K562 (cell line): ENCODE data around the gene P2RX3. TPM values are rescaled to one million over a fixed set of nuclear protein-coding genes. Genes with fewer than 3 reads are reported as not detected.

ENCODE experiments used
- ATAC-seq: fragments of 200-7000 bp; cut with Tn5 transposase; 3 replicates; pipeline ENCODE4 v1.9.1; 2020; ENCODE audit warnings: moderate library complexity
- BruUV-seq: library from RNA; stranded (reverse); fragments of 400-500 nt; replicated peaks from 2 replicates; lab custom pipeline; 2021; lab: Mats Ljungman, UMichigan
- CTCF ChIA-PET: fragments of 300-600 bp; formaldehyde crosslinking; extraction: SDS; loops from one replicate; lab custom pipeline; 2021; ENCODE audit warnings: low intra/inter-chr PET ratio; lab: Yijun Ruan, JAX
- POLR2A ChIA-PET: fragments of 300-600, 350-650 bp; sonication (Branson Sonifier 250); formaldehyde crosslinking; extraction: SDS; loops from one replicate; lab custom pipeline; 2021; ENCODE audit warnings: antibody characterized with exemption, inconsistent platforms; lab: Yijun Ruan, JAX
- DNase-seq, 4 experiments: peaks; one replicate each; pipeline versions ENCODE4 v3.0.0 to v3.0.0-alpha.2; 2011 to 2018; ENCODE audit warnings: low spot score in 3 of 4, mixed read lengths in 3 of 4; ENCODE audit errors: extremely low read depth in 1 of 4
- FAIRE-seq: peaks from 2 replicates; lab custom pipeline; 2011; peaks lifted over from hg19 to GRCh38; lab: Jason Lieb, UNC
- H2AFZ ChIP-seq: 2 replicates; pipeline ENCODE4 v1.6.0; 2011; ENCODE audit warnings: low read depth, low read length, control low read depth, inconsistent platforms
- H3K27ac ChIP-seq: fragments of 200-600 bp; 3 replicates; pipeline ENCODE4 v1.8.0; 2011; ENCODE audit warnings: low read depth, mild to moderate bottlenecking, control low read depth, inconsistent platforms, low read length, moderate library complexity, mixed read lengths; ENCODE audit errors: extremely low read depth
- H3K27me3 ChIP-seq, 2 experiments: fragments of 300-600 bp in 1 of 2; 2 replicates in 1 of 2; 3 replicates in 1 of 2; pipeline versions ENCODE4 v1.6.0 to v1.8.0; 2011; ENCODE audit warnings: inconsistent platforms in 2 of 2, low read length in 2 of 2, mild to moderate bottlenecking in 1 of 2, mixed read lengths in 1 of 2, moderate library complexity in 1 of 2; ENCODE audit not compliant: control insufficient read depth in 2 of 2, insufficient read depth in 2 of 2
- H3K36me3 ChIP-seq: fragments of 300-600 bp; 3 replicates; pipeline ENCODE4 v1.8.0; 2011; ENCODE audit warnings: mild to moderate bottlenecking, low read length, inconsistent platforms; ENCODE audit not compliant: control insufficient read depth, insufficient read depth
- H3K4me1 ChIP-seq, 2 experiments: fragments of 200-600 bp in 1 of 2; replicated peaks in 1 of 2; 2 replicates in 1 of 2; 3 replicates in 1 of 2; pipeline versions ENCODE4 v1.5.1 to v1.8.0; 2011; ENCODE audit warnings: inconsistent platforms in 2 of 2, low read length in 2 of 2, mild to moderate bottlenecking in 1 of 2, mixed read lengths in 1 of 2, moderate library complexity in 1 of 2; ENCODE audit not compliant: control insufficient read depth in 2 of 2, insufficient read depth in 2 of 2
- H3K4me2 ChIP-seq: 2 replicates; pipeline ENCODE4 v1.6.1; 2011; ENCODE audit warnings: low read length, control low read depth, inconsistent platforms, mixed read lengths; ENCODE audit not compliant: insufficient read depth
- H3K4me3 ChIP-seq: fragments of 200-600 bp; sonication (generic), shearing (Covaris generic); 2 replicates; pipeline ENCODE4 v1.5.1; 2016; ENCODE audit warnings: control low read depth, inconsistent platforms
- H3K79me2 ChIP-seq: fragments of 200-600 bp; 3 replicates; pipeline ENCODE4 v1.8.0; 2011; ENCODE audit warnings: low read length, inconsistent platforms; ENCODE audit not compliant: control insufficient read depth, insufficient read depth
- H3K9ac ChIP-seq, 2 experiments: 2 replicates each; pipeline versions ENCODE4 v1.6.0 to v1.6.1; 2011; ENCODE audit warnings: low read depth in 2 of 2, low read length in 2 of 2, control low read depth in 1 of 2, inconsistent platforms in 1 of 2, mild to moderate bottlenecking in 1 of 2, mixed read lengths in 1 of 2; ENCODE audit not compliant: insufficient read depth in 1 of 2
- H3K9me1 ChIP-seq: one replicate; pipeline ENCODE4 v1.6.0; 2011; ENCODE audit warnings: inconsistent platforms, mild to moderate bottlenecking, low read length, moderate library complexity; ENCODE audit not compliant: control insufficient read depth, insufficient read depth
- H3K9me3 ChIP-seq: replicated peaks from 2 replicates; pipeline ENCODE4 v1.5.1; 2011; ENCODE audit warnings: low read depth, low read length, inconsistent platforms; ENCODE audit not compliant: control insufficient read depth, insufficient read depth
- H4K20me1 ChIP-seq: replicated peaks from 2 replicates; pipeline ENCODE4 v1.6.1; 2011; ENCODE audit warnings: low read length, inconsistent platforms, mixed read lengths; ENCODE audit not compliant: control insufficient read depth, insufficient read depth
- CTBP1 ChIP-seq: fragments of 450-650 bp; IDR thresholded peaks from 2 replicates; pipeline ENCODE4 v1.6.1; 2016; ENCODE audit warnings: borderline replicate concordance
- HSF4 ChIP-seq: fragments of 250-450 bp; sonication (Bioruptor Pico); IDR thresholded peaks from 2 replicates; pipeline ENCODE4 v2.1.2; 2022; ENCODE audit warnings: mild to moderate bottlenecking, moderate library complexity, borderline replicate concordance
- KAT2B ChIP-seq: IDR thresholded peaks from one replicate; pipeline ENCODE4 v1.6.1; 2012; ENCODE audit warnings: low read depth, mild to moderate bottlenecking, control low read depth, inconsistent platforms, low read length, moderate library complexity
- PHB ChIP-seq: fragments of 250-450 bp; sonication (Bioruptor Pico); IDR thresholded peaks from 2 replicates; pipeline ENCODE4 v1.5.0; 2021
- POLR3G ChIP-seq: IDR thresholded peaks from 2 replicates; pipeline ENCODE4 v1.6.1; 2011; ENCODE audit not compliant: insufficient read length, insufficient replicate concordance; ENCODE audit errors: extremely low read depth
- SRF ChIP-seq, 2 experiments: fragments of 250-450, 450-650 bp in 1 of 2; sonication (Bioruptor Pico) in 1 of 2; sonication (generic) in 1 of 2; formaldehyde crosslinking; IDR thresholded peaks; 2 replicates each; pipeline versions ENCODE4 v1.5.0 to v1.5.1; 2020 to 2022; ENCODE audit warnings: mild to moderate bottlenecking in 1 of 2, missing genetic modification reagents in 1 of 2
- ZBTB33 ChIP-seq: sonication (generic); formaldehyde crosslinking; IDR thresholded peaks from 2 replicates; pipeline ENCODE4 v1.8.1; 2023; ENCODE audit warnings: mild to moderate bottlenecking, missing genetic modification reagents
- WGBS: fragments of 100-300 bp; shearing (Covaris generic); methylation state at CpG from one replicate; pipeline ENCODE4 v1.1.6; 2016; ENCODE audit warnings: low coverage, mixed read lengths; ENCODE audit not compliant: insufficient coverage; ENCODE audit errors: missing lambda C conversion rate; 5-methylcytosine and 5-hydroxymethylcytosine counted together
- in situ Hi-C: fragments of 300-500 bp; cut with MboI; formaldehyde crosslinking; loops from 4 replicates; pipeline ENCODE4 v1.15.0; 2018; ENCODE audit warnings: inconsistent platforms, mixed read lengths
- intact Hi-C: fragments of 100-400 bp; cut with micrococcal nuclease; formaldehyde crosslinking; loops from 2 replicates; pipeline ENCODE4 v1.14.2; 2022
- polyA plus RNA-seq, 8 experiments: library from polyadenylated mRNA; depleted of rRNA in 4 of 8; stranded (reverse) in 5 of 8; unstranded in 3 of 8; fragments of >200 nt; fragmentation: Nextera tagmentation in 2 of 8; fragmentation: Illumina TruSeq in 1 of 8; extraction: Ambion mirVana in 2 of 8; extraction: Trizol in 1 of 8; gene quantifications; 2 replicates each; pipeline versions ENCODE4 v1.2.1 to v1.2.3, GENCODE V29; 2011 to 2014; ENCODE audit warnings: inconsistent platforms in 1 of 8, missing spikeins in 1 of 8
- total RNA-seq, 7 experiments: library from RNA; depleted of rRNA in 6 of 7; stranded (reverse); fragments of >200 nt in 6 of 7; fragmentation: Illumina TruSeq in 2 of 7; extraction: Trizol in 2 of 7; gene quantifications; 2 replicates each; pipeline versions ENCODE4 v1.2.1 to v1.2.3, GENCODE V29; 2011 to 2021; ENCODE audit warnings: low replicate concordance in 1 of 7

The P2RX3 gene
- total and polyA plus RNA-seq, 9 of the 15 experiments (the other 6 are each of a cell fraction or from before 2014, with no cell fraction given): not detected

GRCh38 chr11:57359396-57359795 is 21.2 kb downstream of the P2RX3 start:
- 57% methylated on average over 5 of the region's 5 CpGs for WGBS
- ChIA-PET CTCF (no interaction called here), POLR2A (interaction anchor here (0.6 to 1.1 kb wide), 4 partner anchors 9 to 388 kb away, joined by 3 read pairs; no protein-coding TSS in a partner anchor)
- H3K9ac ChIP-seq: peak overlapping the region in 1 of 2 experiments; percentile 38; a peak in 2 of 4 replicates
- DNase-seq (no peak), ATAC-seq (peak; percentile 11; the same call in 1 of the 3 replicates), FAIRE-seq (no peak)
- H4K20me1 ChIP-seq: no peaks in the 10 kb centered on the region
- no peaks in the 10 kb centered on the region for H3K36me3 ChIP-seq
- no peaks in the 10 kb centered on the region for H3K27me3 ChIP-seq
- intact Hi-C loops: loop anchor here (2.0 kb wide), 1 partner anchor 43 kb away; no protein-coding TSS in a partner anchor
- no peaks in the 10 kb centered on the region for H3K9me1 ChIP-seq
- H2AFZ ChIP-seq: no peak overlapping the region
- no peaks in the 10 kb centered on the region for H3K79me2 ChIP-seq
- peaks cover 13 to 21% of the 10 kb centered on the region in 2 experiments for H3K4me1 ChIP-seq
- no peak overlapping the region for H3K4me3 ChIP-seq
- no peak overlapping the region for H3K27ac ChIP-seq
- in situ Hi-C loops: no loop called here
- H3K4me2 ChIP-seq: no peak overlapping the region
- BruUV-seq: no TSS peak
- no peaks in the 10 kb centered on the region for H3K9me3 ChIP-seq
- TF ChIP-seq PHB (CRISPR knock-in tag) (no peak), HSF4 (no peak), POLR3G (no peak), SRF (CRISPR knock-in tag; IDR thresholded peaks at IDR 0.05) (no peak), KAT2B (no peak), CTBP1 (no peak), ZBTB33 (CRISPR knock-in tag) (no peak)
